Lung (tissue), 5 donors: ENCODE results near the gene R3HDML. TPM values are rescaled to one million over a fixed set of nuclear protein-coding genes. Genes with fewer than 3 reads are reported as not detected.

Source experiments
- polyA plus RNA-seq, 2 donors: library from polyadenylated mRNA; stranded (reverse); fragments of 200-250 nt; gene quantifications; one replicate each; pipeline ENCODE4 v1.2.1, GENCODE V29; 2013
- small RNA-seq: library from RNA; depleted of rRNA; stranded (forward); fragments of <200 nt; gene quantifications from one replicate; pipeline ENCODE3, GENCODE V24; 2014; ENCODE audit warnings: low replicate concordance
- total RNA-seq, 2 donors: library from RNA; depleted of rRNA in 1 of 2; stranded (reverse); fragments of >200 nt in 1 of 2; gene quantifications; one replicate each; pipeline ENCODE4 v1.2.1, GENCODE V29; 2014 to 2021
- donor health status: Bipolar disorder and iron deficiency.
- donor health status: healthy.
- donor health status: DM: yes; HTN: yes; CAD: no.

Gene R3HDML
- total and polyA plus RNA-seq, 4 donors: not detected

Small RNA genes within 50 kb of the gene (small RNA-seq; reads per million reads assigned to genes)
- gene RF00019: not detected

Other genes with a start within 250 kb of the R3HDML start
- gene JPH2, start 149.9 kb upstream of the R3HDML start, total RNA-seq: 1 to 10 TPM; 2.8 to 9.2 TPM
- 1 to 10 TPM; 2.5 to 2.6 TPM for gene JPH2, start 149.9 kb upstream of the R3HDML start, polyA plus RNA-seq
- 10 to 100 TPM; 25.3 to 30.1 TPM for gene OSER1, start 126.3 kb upstream of the R3HDML start, total RNA-seq
- 10 to 100 TPM; 22.6 to 32.9 TPM for gene OSER1, start 126.3 kb upstream of the R3HDML start, polyA plus RNA-seq
- gene GDAP1L1, start 89.7 kb upstream of the R3HDML start, total RNA-seq: not detected
- gene GDAP1L1, start 89.7 kb upstream of the R3HDML start, polyA plus RNA-seq: under 1 TPM; 0.02 to 0.10 TPM
- gene FITM2, start 25.8 kb upstream of the R3HDML start, total RNA-seq: 10 to 100 TPM; 10.8 to 19.7 TPM
- 1 to 10 TPM; 2.7 to 5.1 TPM for gene FITM2, start 25.8 kb upstream of the R3HDML start, polyA plus RNA-seq
- 1 to 10 TPM in 1 of 2 donors, under 1 TPM in 1; 0.67 to 1.3 TPM for gene HNF4A, start 18.7 kb downstream of the R3HDML start, total RNA-seq
- gene HNF4A, start 18.7 kb downstream of the R3HDML start, polyA plus RNA-seq: under 1 TPM; 0.14 TPM
- 10 to 100 TPM in 1 of 2 donors, 1 to 10 TPM in 1; 7.0 to 13.8 TPM for gene TTPAL, start 138.8 kb downstream of the R3HDML start, total RNA-seq
- 1 to 10 TPM; 3.2 to 5.4 TPM for gene TTPAL, start 138.8 kb downstream of the R3HDML start, polyA plus RNA-seq
- 10 to 100 TPM; 76.5 to 83.9 TPM for gene SERINC3, start 185.0 kb downstream of the R3HDML start, total RNA-seq
- gene SERINC3, start 185.0 kb downstream of the R3HDML start, polyA plus RNA-seq: 10 to 100 TPM; 36.7 to 76.1 TPM
- 10 to 100 TPM; 45.7 to 62.7 TPM for gene PKIG, start 245.5 kb downstream of the R3HDML start, total RNA-seq
- 10 to 100 TPM; 63.2 to 67.8 TPM for gene PKIG, start 245.5 kb downstream of the R3HDML start, polyA plus RNA-seq